Measurements from ENCODE around the gene DST. TPM values are rescaled to one million over a fixed set of nuclear protein-coding genes. Genes with fewer than 3 reads are reported as not detected.

Gene DST
- total and polyA plus RNA-seq, 2 of the 8 experiments (the other 6 are each of a cell fraction or from before 2014, with no cell fraction given) = 49.4 to 116 TPM

GRCh38 chr6:56524891-56525703 lies 117.6 kb downstream of the DST start (continued):
- no peak for TF ChIP-seq YY1 (IDR thresholded peaks at IDR 0.05; ENCODE audit: low read depth, low read length)
- TF ChIP-seq JUN (IDR thresholded peaks at IDR 0.05; ENCODE audit: low read depth, low read length) = no peak
- no peak for TF ChIP-seq TEAD4 (IDR thresholded peaks at IDR 0.05; ENCODE audit: low read depth, low read length)
